ENCODE data around the gene RBAK.
A peak's percentile ranks its signal among the peaks of the same experiment; 100 is the strongest.

The RBAK gene

DNA sequence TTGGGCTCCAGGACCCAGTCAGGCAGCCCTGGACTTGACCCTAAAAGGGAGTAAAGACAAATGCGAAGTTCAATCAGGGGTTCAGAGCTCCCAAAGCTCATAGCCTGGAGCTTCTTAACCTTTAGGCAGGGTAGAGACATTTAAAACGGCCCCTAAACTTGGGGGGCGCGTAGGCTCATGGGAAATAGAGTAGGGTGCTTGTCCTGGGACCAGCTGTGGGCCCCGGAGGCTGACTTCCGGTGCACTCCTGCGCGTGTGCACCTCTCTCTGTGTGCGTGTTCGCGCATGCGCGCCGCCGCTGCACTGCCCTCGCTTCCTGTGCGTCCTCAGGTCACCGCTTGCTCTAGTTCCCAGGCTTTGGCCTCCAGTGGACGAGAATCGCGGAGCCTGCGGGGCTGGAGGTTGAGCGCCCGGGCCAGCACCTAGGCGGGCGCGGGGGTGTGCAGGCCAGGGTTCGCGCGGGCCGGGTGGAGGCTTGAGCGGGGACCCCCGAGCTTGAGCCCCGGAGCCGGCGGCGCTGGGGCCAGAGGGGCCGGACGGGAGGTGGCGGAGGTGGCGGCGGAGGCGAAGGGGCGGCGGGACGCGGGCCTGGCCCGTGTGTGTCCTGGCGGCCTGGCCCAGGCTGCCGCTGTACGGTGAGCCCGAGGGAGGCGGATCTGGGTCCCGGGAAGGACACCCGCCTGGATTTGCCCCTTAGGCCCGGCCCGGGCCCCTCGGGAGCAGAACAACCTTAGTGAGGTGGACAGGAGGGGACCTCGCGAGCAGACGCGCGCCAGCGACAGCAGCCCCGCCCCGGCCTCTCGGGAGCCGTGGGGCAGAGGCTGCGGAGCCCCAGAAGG is at the start of gene RBAK:
TSS of gene RBAK (plus strand) at position 303 of the 839 bp plus-strand sequence. CDS start 2,217 bp downstream, outside the sequence.
- no peak for TF ChIP-seq CTCF (conservative IDR thresholded peaks at IDR 0.05; ENCODE audit: low read depth, low read length)
- DNase-seq (ENCODE audit: low read depth): peak; percentile 84
- peak within 1 kb of the TSS; percentile 74 for H3K4me3 ChIP-seq (ENCODE audit: low read length)

DNA sequence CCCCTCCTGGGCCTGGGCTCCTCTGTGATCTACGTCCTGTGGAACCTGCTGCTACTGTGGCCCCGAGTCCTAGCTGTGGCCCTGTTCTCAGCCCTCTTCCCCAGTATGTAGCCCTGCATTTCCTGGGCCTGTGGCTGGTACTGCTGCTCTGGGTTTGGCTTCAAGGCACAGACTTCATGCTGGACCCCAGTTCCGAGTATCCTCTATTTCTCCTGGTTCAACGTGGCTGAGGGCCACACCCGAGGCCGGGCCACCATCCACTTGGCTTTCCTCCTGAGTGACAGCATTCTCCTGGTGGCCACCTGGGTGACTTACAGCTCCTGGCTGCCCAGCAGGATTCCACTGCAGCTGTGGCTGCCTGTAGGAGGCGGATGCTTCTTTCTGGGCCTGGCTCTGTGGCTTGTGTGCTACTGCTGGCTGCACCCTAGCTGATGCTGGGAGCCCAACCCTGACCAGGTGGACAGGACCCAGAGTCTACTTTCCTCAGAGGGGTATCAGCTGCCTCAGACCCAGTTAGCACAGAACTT is 48.9 kb upstream of the RBAK start:
- peak; percentile 7 for TF ChIP-seq CTCF (conservative IDR thresholded peaks at IDR 0.05; ENCODE audit: low read depth, low read length)
- DNase-seq (ENCODE audit: low read depth): no peak
- H3K4me3 ChIP-seq (ENCODE audit: low read length): no peak overlapping the region

DNA sequence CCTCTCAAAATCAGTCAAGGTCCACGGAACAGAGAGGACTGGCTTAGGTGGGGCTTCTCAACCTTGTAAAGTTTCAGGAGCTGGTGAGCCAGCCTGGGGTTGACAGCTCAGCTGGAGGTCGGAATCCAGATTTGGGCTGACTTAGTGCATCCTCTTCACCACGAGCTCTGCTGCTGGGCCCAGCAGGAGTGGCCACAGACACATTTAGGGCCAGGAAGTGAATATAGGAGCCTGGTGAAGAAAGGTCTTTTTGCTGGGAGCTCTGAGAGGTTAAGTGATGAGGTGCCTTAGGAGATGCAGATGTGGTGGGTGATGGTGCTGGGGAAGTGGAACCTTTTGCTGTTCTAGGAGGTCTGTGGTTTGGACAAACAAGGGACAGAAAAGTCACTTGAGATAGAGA is 47.4 kb upstream of the RBAK start:
- no peak for DNase-seq (ENCODE audit: low read depth)
- H3K4me3 ChIP-seq (ENCODE audit: low read length): no peak overlapping the region
- no peak for TF ChIP-seq CTCF (conservative IDR thresholded peaks at IDR 0.05; ENCODE audit: low read depth, low read length)

- H3K4me3 ChIP-seq (ENCODE audit: low read length): no peak overlapping the region
- no peak for TF ChIP-seq CTCF (conservative IDR thresholded peaks at IDR 0.05; ENCODE audit: low read depth, low read length)
- no peak for DNase-seq (ENCODE audit: low read depth)
These were observed 46.8 kb upstream of the RBAK start for GRCh38 chr7:4998910-4999309.

GRCh38 chr7:4999369-4999950 is 46.2 kb upstream of the RBAK start:
- no peak for DNase-seq (ENCODE audit: low read depth)
- no peak overlapping the region for H3K4me3 ChIP-seq (ENCODE audit: low read length)
- TF ChIP-seq CTCF (conservative IDR thresholded peaks at IDR 0.05; ENCODE audit: low read depth, low read length): no peak

GRCh38 chr7:5001003-5001402 is 44.7 kb upstream of the RBAK start:
- H3K4me3 ChIP-seq (ENCODE audit: low read length): no peak overlapping the region
- TF ChIP-seq CTCF (conservative IDR thresholded peaks at IDR 0.05; ENCODE audit: low read depth, low read length): no peak
- DNase-seq (ENCODE audit: low read depth): no peak
